ENCODE measurements around the gene FRAT2. TPM values are rescaled to one million over a fixed set of nuclear protein-coding genes. Genes with fewer than 3 reads are reported as not detected.

The FRAT2 gene
- 28.7 and 37.0 TPM in 2 replicates for polyA plus RNA-seq (2014; cell fraction: cytosol; rRNA removed)
- 11.9 and 21.8 TPM in 2 replicates for polyA plus RNA-seq (2014; cell fraction: nucleus; rRNA removed)

GRCh38 chr10:97334370-97335175, at the start of gene FRAT2:
FRAT2 (minus strand) TSS chr10:97334729; CDS start chr10:97334572, 157 bp downstream.
- DNase-seq (ENCODE audit: low spot score), result peak; percentile 92

- no peak for DNase-seq (ENCODE audit: low spot score)
Observed at GRCh38 chr10:97384156-97384555, 49.6 kb upstream of the FRAT2 start.

- DNase-seq (ENCODE audit: low spot score), result no peak
Observed at GRCh38 chr10:97383159-97383558, 48.6 kb upstream of the FRAT2 start.

- DNase-seq (ENCODE audit: low spot score), result no peak
Observed at GRCh38 chr10:97381626-97382025, 47.1 kb upstream of the FRAT2 start.

- DNase-seq (ENCODE audit: low spot score), result no peak
Observed at GRCh38 chr10:97380516-97380915, 46.0 kb upstream of the FRAT2 start.

- no peak for DNase-seq (ENCODE audit: low spot score)
Observed at GRCh38 chr10:97378933-97379921, 44.7 kb upstream of the FRAT2 start.

- DNase-seq (ENCODE audit: low spot score), result no peak
Observed at GRCh38 chr10:97376413-97376812, 41.9 kb upstream of the FRAT2 start.

- no peak for DNase-seq (ENCODE audit: low spot score)
Observed at GRCh38 chr10:97373456-97373855, 38.9 kb upstream of the FRAT2 start.

- DNase-seq (ENCODE audit: low spot score), result no peak
Observed at GRCh38 chr10:97372233-97372875, 37.8 kb upstream of the FRAT2 start.

- no peak for DNase-seq (ENCODE audit: low spot score)
Observed at GRCh38 chr10:97371696-97372095, 37.2 kb upstream of the FRAT2 start.

GRCh38 chr10:97367126-97367649, 32.7 kb upstream of the FRAT2 start:
- DNase-seq (ENCODE audit: low spot score), result no peak

GRCh38 chr10:97366572-97366971, 32.0 kb upstream of the FRAT2 start:
- no peak for DNase-seq (ENCODE audit: low spot score)

GRCh38 chr10:97365761-97366351, 31.3 kb upstream of the FRAT2 start:
- DNase-seq (ENCODE audit: low spot score), result no peak

- no peak for DNase-seq (ENCODE audit: low spot score)
Observed at GRCh38 chr10:97363071-97363470, 28.5 kb upstream of the FRAT2 start.

- DNase-seq (ENCODE audit: low spot score), result no peak
Observed at GRCh38 chr10:97362310-97363033, 27.9 kb upstream of the FRAT2 start.

- no peak for DNase-seq (ENCODE audit: low spot score)
Observed at GRCh38 chr10:97361537-97361901, 27.0 kb upstream of the FRAT2 start.

- DNase-seq (ENCODE audit: low spot score), result no peak
Observed at GRCh38 chr10:97360705-97361536, 26.4 kb upstream of the FRAT2 start.

- no peak for DNase-seq (ENCODE audit: low spot score)
Observed at GRCh38 chr10:97358781-97359180, 24.3 kb upstream of the FRAT2 start.

- no peak for DNase-seq (ENCODE audit: low spot score)
Observed at GRCh38 chr10:97358349-97358748, 23.8 kb upstream of the FRAT2 start.

GRCh38 chr10:97356918-97357317, 22.4 kb upstream of the FRAT2 start:
- DNase-seq (ENCODE audit: low spot score), result no peak
